ENCODE results near the gene CTIF.

DNA sequence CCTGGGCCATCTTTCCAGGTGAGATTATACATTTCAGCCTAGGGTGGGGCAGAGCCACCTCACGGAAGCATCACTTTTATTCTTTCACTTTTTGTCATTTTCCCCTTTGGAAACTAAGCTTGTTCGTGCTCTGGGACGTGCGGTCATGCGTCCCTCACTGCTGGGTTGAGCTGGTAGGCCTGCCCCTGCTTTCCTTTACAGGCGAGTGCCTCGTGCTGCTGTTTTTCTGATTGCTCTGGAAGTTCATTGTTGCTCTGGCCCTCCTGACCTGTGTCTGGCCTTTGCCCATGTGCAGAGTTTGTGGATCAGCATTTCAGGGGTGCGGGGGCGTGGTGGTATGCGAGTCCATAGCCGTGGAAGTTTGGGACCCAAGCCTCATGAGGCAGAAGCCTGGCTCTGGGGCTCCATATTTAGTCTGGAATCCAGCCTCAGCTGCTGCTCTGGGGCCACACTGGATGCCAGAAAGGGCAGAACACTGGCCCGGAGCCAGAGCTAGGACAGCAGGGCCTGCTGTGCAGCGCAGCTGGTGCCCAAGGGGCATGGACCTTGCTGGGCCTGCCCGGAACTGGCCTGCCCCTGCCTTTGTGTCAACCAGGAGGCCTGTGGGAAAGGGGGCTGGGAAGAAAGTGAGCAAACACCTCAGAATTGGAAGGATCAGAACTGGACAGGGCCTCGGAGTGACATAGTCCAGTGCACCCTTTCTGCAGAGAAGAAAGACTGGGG, 51.1 kb downstream of the CTIF start:
- TF ChIP-seq POLR2A (IDR thresholded peaks at IDR 0.05), result no peak
- TF ChIP-seq CTCF (IDR thresholded peaks at IDR 0.05), result no peak

All from transverse colon (tissue), 3 donors.